K562 (cell line): Measurements from ENCODE around the gene PDE1C. TPM values are rescaled to one million over a fixed set of nuclear protein-coding genes. Genes with fewer than 3 reads are reported as not detected.

Source experiments
- ATAC-seq: fragments of 200-7000 bp; cut with Tn5 transposase; 3 replicates; pipeline ENCODE4 v1.9.1; 2020; ENCODE audit warnings: moderate library complexity
- BruUV-seq: library from RNA; stranded (reverse); fragments of 400-500 nt; replicated peaks from 2 replicates; lab custom pipeline; 2021; lab: Mats Ljungman, UMichigan
- CTCF ChIA-PET: fragments of 300-600 bp; formaldehyde crosslinking; extraction: SDS; loops from one replicate; lab custom pipeline; 2021; ENCODE audit warnings: low intra/inter-chr PET ratio; lab: Yijun Ruan, JAX
- POLR2A ChIA-PET: fragments of 300-600, 350-650 bp; sonication (Branson Sonifier 250); formaldehyde crosslinking; extraction: SDS; loops from one replicate; lab custom pipeline; 2021; ENCODE audit warnings: antibody characterized with exemption, inconsistent platforms; lab: Yijun Ruan, JAX
- DNase-seq, 4 experiments: peaks; one replicate each; pipeline versions ENCODE4 v3.0.0 to v3.0.0-alpha.2; 2011 to 2018; ENCODE audit warnings: low spot score in 3 of 4, mixed read lengths in 3 of 4; ENCODE audit errors: extremely low read depth in 1 of 4
- FAIRE-seq: peaks from 2 replicates; lab custom pipeline; 2011; peaks lifted over from hg19 to GRCh38; lab: Jason Lieb, UNC
- H2AFZ ChIP-seq: 2 replicates; pipeline ENCODE4 v1.6.0; 2011; ENCODE audit warnings: low read depth, low read length, control low read depth, inconsistent platforms
- H3K27ac ChIP-seq: fragments of 200-600 bp; 3 replicates; pipeline ENCODE4 v1.8.0; 2011; ENCODE audit warnings: low read depth, mild to moderate bottlenecking, control low read depth, inconsistent platforms, low read length, moderate library complexity, mixed read lengths; ENCODE audit errors: extremely low read depth
- H3K27me3 ChIP-seq, 2 experiments: fragments of 300-600 bp in 1 of 2; 2 replicates in 1 of 2; 3 replicates in 1 of 2; pipeline versions ENCODE4 v1.6.0 to v1.8.0; 2011; ENCODE audit warnings: inconsistent platforms in 2 of 2, low read length in 2 of 2, mild to moderate bottlenecking in 1 of 2, mixed read lengths in 1 of 2, moderate library complexity in 1 of 2; ENCODE audit not compliant: control insufficient read depth in 2 of 2, insufficient read depth in 2 of 2
- H3K36me3 ChIP-seq: fragments of 300-600 bp; 3 replicates; pipeline ENCODE4 v1.8.0; 2011; ENCODE audit warnings: mild to moderate bottlenecking, low read length, inconsistent platforms; ENCODE audit not compliant: control insufficient read depth, insufficient read depth
- H3K4me1 ChIP-seq, 2 experiments: fragments of 200-600 bp in 1 of 2; replicated peaks in 1 of 2; 2 replicates in 1 of 2; 3 replicates in 1 of 2; pipeline versions ENCODE4 v1.5.1 to v1.8.0; 2011; ENCODE audit warnings: inconsistent platforms in 2 of 2, low read length in 2 of 2, mild to moderate bottlenecking in 1 of 2, mixed read lengths in 1 of 2, moderate library complexity in 1 of 2; ENCODE audit not compliant: control insufficient read depth in 2 of 2, insufficient read depth in 2 of 2
- H3K4me2 ChIP-seq: 2 replicates; pipeline ENCODE4 v1.6.1; 2011; ENCODE audit warnings: low read length, control low read depth, inconsistent platforms, mixed read lengths; ENCODE audit not compliant: insufficient read depth
- H3K4me3 ChIP-seq: fragments of 200-600 bp; sonication (generic), shearing (Covaris generic); 2 replicates; pipeline ENCODE4 v1.5.1; 2016; ENCODE audit warnings: control low read depth, inconsistent platforms
- H3K79me2 ChIP-seq: fragments of 200-600 bp; 3 replicates; pipeline ENCODE4 v1.8.0; 2011; ENCODE audit warnings: low read length, inconsistent platforms; ENCODE audit not compliant: control insufficient read depth, insufficient read depth
- H3K9ac ChIP-seq, 2 experiments: 2 replicates each; pipeline versions ENCODE4 v1.6.0 to v1.6.1; 2011; ENCODE audit warnings: low read depth in 2 of 2, low read length in 2 of 2, control low read depth in 1 of 2, inconsistent platforms in 1 of 2, mild to moderate bottlenecking in 1 of 2, mixed read lengths in 1 of 2; ENCODE audit not compliant: insufficient read depth in 1 of 2
- H3K9me1 ChIP-seq: one replicate; pipeline ENCODE4 v1.6.0; 2011; ENCODE audit warnings: inconsistent platforms, mild to moderate bottlenecking, low read length, moderate library complexity; ENCODE audit not compliant: control insufficient read depth, insufficient read depth
- H3K9me3 ChIP-seq: replicated peaks from 2 replicates; pipeline ENCODE4 v1.5.1; 2011; ENCODE audit warnings: low read depth, low read length, inconsistent platforms; ENCODE audit not compliant: control insufficient read depth, insufficient read depth
- H4K20me1 ChIP-seq: replicated peaks from 2 replicates; pipeline ENCODE4 v1.6.1; 2011; ENCODE audit warnings: low read length, inconsistent platforms, mixed read lengths; ENCODE audit not compliant: control insufficient read depth, insufficient read depth
- HLTF ChIP-seq: fragments of 450-650 bp; IDR thresholded peaks from 2 replicates; pipeline ENCODE4 v1.6.1; 2016
- HOXB6 ChIP-seq: fragments of 250-450 bp; sonication (Bioruptor Pico); IDR thresholded peaks from 2 replicates; pipeline ENCODE4 v1.5.1; 2022; ENCODE audit warnings: mild to moderate bottlenecking, borderline replicate concordance
- MTA1 ChIP-seq: fragments of 450-650 bp; IDR thresholded peaks from 2 replicates; pipeline ENCODE4 v1.6.1; 2017; ENCODE audit warnings: borderline replicate concordance
- WGBS: fragments of 100-300 bp; shearing (Covaris generic); methylation state at CpG from one replicate; pipeline ENCODE4 v1.1.6; 2016; ENCODE audit warnings: low coverage, mixed read lengths; ENCODE audit not compliant: insufficient coverage; ENCODE audit errors: missing lambda C conversion rate; 5-methylcytosine and 5-hydroxymethylcytosine counted together
- in situ Hi-C: fragments of 300-500 bp; cut with MboI; formaldehyde crosslinking; loops from 4 replicates; pipeline ENCODE4 v1.15.0; 2018; ENCODE audit warnings: inconsistent platforms, mixed read lengths
- intact Hi-C: fragments of 100-400 bp; cut with micrococcal nuclease; formaldehyde crosslinking; loops from 2 replicates; pipeline ENCODE4 v1.14.2; 2022
- polyA plus RNA-seq, 8 experiments: library from polyadenylated mRNA; depleted of rRNA in 4 of 8; stranded (reverse) in 5 of 8; unstranded in 3 of 8; fragments of >200 nt; fragmentation: Nextera tagmentation in 2 of 8; fragmentation: Illumina TruSeq in 1 of 8; extraction: Ambion mirVana in 2 of 8; extraction: Trizol in 1 of 8; gene quantifications; 2 replicates each; pipeline versions ENCODE4 v1.2.1 to v1.2.3, GENCODE V29; 2011 to 2014; ENCODE audit warnings: inconsistent platforms in 1 of 8, missing spikeins in 1 of 8
- total RNA-seq, 7 experiments: library from RNA; depleted of rRNA in 6 of 7; stranded (reverse); fragments of >200 nt in 6 of 7; fragmentation: Illumina TruSeq in 2 of 7; extraction: Trizol in 2 of 7; gene quantifications; 2 replicates each; pipeline versions ENCODE4 v1.2.1 to v1.2.3, GENCODE V29; 2011 to 2021; ENCODE audit warnings: low replicate concordance in 1 of 7
- TF ChIP-seq, protein P1 (sequence below): sonication (generic); formaldehyde crosslinking; IDR thresholded peaks from 2 replicates; pipeline ENCODE4 v1.8.1; 2023; ENCODE audit warnings: mild to moderate bottlenecking, missing genetic modification reagents
- TF ChIP-seq, protein P2 (sequence below): sonication (generic); formaldehyde crosslinking; IDR thresholded peaks from 2 replicates; pipeline ENCODE4 v1.8.0; 2023; ENCODE audit warnings: missing genetic modification reagents, mild to moderate bottlenecking, borderline replicate concordance

Gene PDE1C
- total and polyA plus RNA-seq, 9 of the 15 experiments (the other 6 are each of a cell fraction or from before 2014, with no cell fraction given), result under 0.01 to 0.01 TPM; not detected in 7

- no peak for TF ChIP-seq HLTF
- TF ChIP-seq, protein P1, sequence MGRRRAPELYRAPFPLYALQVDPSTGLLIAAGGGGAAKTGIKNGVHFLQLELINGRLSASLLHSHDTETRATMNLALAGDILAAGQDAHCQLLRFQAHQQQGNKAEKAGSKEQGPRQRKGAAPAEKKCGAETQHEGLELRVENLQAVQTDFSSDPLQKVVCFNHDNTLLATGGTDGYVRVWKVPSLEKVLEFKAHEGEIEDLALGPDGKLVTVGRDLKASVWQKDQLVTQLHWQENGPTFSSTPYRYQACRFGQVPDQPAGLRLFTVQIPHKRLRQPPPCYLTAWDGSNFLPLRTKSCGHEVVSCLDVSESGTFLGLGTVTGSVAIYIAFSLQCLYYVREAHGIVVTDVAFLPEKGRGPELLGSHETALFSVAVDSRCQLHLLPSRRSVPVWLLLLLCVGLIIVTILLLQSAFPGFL, result no peak
- TF ChIP-seq, all 486 proteins: peak for 0
Observed at GRCh38 chr7:32119790-32120196, 49.6 kb upstream of the PDE1C start (continued).

DNA sequence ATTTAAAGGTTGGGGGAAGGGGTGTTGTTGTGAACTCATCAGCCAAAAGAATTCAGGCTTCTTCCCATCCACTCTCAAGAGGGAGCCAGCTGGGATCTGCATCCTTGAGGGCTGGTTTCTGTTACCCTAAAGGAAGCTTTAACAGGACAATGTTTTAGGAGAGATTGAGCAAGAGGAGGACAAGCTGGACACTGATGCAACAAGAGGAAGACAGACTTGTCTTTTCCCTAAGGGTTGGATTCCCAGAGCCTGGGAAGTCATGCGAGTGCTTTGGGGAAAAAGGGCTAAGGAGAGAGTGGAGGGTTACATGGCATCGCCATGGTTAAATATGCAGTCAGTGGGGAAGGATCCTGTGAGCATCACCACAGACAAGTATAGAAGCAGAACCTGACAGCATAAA lies 47.6 kb upstream of the PDE1C start:
- Histone ChIP-seq H3K4me3 (no peak overlapping the region), H3K27ac (no peak overlapping the region), H4K20me1 (no peaks in the 10 kb centered on the region), H3K9me3 (no peaks in the 10 kb centered on the region), H3K79me2 (no peaks in the 10 kb centered on the region)
- no peak for FAIRE-seq
- TF ChIP-seq MTA1 (no peak), HOXB6 (CRISPR knock-in tag) (no peak)
- TF ChIP-seq, protein P2, sequence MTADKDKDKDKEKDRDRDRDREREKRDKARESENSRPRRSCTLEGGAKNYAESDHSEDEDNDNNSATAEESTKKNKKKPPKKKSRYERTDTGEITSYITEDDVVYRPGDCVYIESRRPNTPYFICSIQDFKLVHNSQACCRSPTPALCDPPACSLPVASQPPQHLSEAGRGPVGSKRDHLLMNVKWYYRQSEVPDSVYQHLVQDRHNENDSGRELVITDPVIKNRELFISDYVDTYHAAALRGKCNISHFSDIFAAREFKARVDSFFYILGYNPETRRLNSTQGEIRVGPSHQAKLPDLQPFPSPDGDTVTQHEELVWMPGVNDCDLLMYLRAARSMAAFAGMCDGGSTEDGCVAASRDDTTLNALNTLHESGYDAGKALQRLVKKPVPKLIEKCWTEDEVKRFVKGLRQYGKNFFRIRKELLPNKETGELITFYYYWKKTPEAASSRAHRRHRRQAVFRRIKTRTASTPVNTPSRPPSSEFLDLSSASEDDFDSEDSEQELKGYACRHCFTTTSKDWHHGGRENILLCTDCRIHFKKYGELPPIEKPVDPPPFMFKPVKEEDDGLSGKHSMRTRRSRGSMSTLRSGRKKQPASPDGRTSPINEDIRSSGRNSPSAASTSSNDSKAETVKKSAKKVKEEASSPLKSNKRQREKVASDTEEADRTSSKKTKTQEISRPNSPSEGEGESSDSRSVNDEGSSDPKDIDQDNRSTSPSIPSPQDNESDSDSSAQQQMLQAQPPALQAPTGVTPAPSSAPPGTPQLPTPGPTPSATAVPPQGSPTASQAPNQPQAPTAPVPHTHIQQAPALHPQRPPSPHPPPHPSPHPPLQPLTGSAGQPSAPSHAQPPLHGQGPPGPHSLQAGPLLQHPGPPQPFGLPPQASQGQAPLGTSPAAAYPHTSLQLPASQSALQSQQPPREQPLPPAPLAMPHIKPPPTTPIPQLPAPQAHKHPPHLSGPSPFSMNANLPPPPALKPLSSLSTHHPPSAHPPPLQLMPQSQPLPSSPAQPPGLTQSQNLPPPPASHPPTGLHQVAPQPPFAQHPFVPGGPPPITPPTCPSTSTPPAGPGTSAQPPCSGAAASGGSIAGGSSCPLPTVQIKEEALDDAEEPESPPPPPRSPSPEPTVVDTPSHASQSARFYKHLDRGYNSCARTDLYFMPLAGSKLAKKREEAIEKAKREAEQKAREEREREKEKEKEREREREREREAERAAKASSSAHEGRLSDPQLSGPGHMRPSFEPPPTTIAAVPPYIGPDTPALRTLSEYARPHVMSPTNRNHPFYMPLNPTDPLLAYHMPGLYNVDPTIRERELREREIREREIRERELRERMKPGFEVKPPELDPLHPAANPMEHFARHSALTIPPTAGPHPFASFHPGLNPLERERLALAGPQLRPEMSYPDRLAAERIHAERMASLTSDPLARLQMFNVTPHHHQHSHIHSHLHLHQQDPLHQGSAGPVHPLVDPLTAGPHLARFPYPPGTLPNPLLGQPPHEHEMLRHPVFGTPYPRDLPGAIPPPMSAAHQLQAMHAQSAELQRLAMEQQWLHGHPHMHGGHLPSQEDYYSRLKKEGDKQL (CRISPR knock-in tag), result no peak
- TF ChIP-seq, all 486 proteins: peak for 0
- Histone ChIP-seq H3K27me3 (no peaks in the 10 kb centered on the region), H3K9me1 (no peaks in the 10 kb centered on the region), H3K4me2 (no peak overlapping the region), H3K9ac (no peak overlapping the region), H2AFZ (no peak overlapping the region), H3K4me1 (no peaks in the 10 kb centered on the region), H3K36me3 (no peaks in the 10 kb centered on the region)
- ChIA-PET POLR2A (no interaction called here), CTCF (no interaction called here)
- in situ Hi-C loops, result no loop called here
- no peak for ATAC-seq
- WGBS, result 0% methylated on average over 2 of the region's 2 CpGs
- intact Hi-C loops, result no loop called here
- no peak for DNase-seq
- no TSS peak for BruUV-seq
